Fibroblast of lung (primary cell): ENCODE measurements around the gene C1QTNF9. TPM values are rescaled to one million over a fixed set of nuclear protein-coding genes. Genes with fewer than 3 reads are reported as not detected.

Experiments
- DNase-seq, 2 donors: peaks; one replicate each; pipeline versions ENCODE4 v3.0.0 to v3.0.0-alpha.2; 2010; ENCODE audit warnings: low read depth in 2 of 2
- H2AFZ ChIP-seq: 2 replicates; pipeline ENCODE4 v1.5.1; 2012; ENCODE audit warnings: low read length, control low read depth, inconsistent platforms
- H3K27ac ChIP-seq: 2 replicates; pipeline ENCODE4 v1.5.1; 2011; ENCODE audit warnings: low read length, control low read depth; ENCODE audit not compliant: insufficient read depth
- H3K27me3 ChIP-seq: 2 replicates; pipeline ENCODE4 v1.5.1; 2011; ENCODE audit warnings: mild to moderate bottlenecking, low read length; ENCODE audit not compliant: control insufficient read depth, insufficient read depth
- H3K36me3 ChIP-seq: 2 replicates; pipeline ENCODE4 v1.5.1; 2011; ENCODE audit warnings: low read length; ENCODE audit not compliant: control insufficient read depth, insufficient read depth
- H3K4me1 ChIP-seq: 2 replicates; pipeline ENCODE4 v1.5.1; 2011; ENCODE audit warnings: low read length; ENCODE audit not compliant: control insufficient read depth, insufficient read depth; ENCODE audit errors: extremely low read depth
- H3K4me2 ChIP-seq: 2 replicates; pipeline ENCODE4 v1.5.1; 2011; ENCODE audit warnings: low read length, control low read depth; ENCODE audit not compliant: insufficient read depth; ENCODE audit errors: extremely low read depth
- H3K4me3 ChIP-seq, 4 experiments: fragments of 200-600 bp in 1 of 4; sonication (generic) in 1 of 4; replicated peaks in 1 of 4; 2 replicates each; pipeline ENCODE4 v1.5.1; 2011 to 2016; ENCODE audit warnings: low read length in 4 of 4, low read depth in 3 of 4, mild to moderate bottlenecking in 3 of 4, control low read depth in 2 of 4, inconsistent platforms in 1 of 4, mixed read lengths in 1 of 4; ENCODE audit not compliant: insufficient read depth in 1 of 4; ENCODE audit errors: control extremely low read depth in 1 of 4
- H3K79me2 ChIP-seq: 2 replicates; pipeline ENCODE4 v1.5.1; 2012; ENCODE audit warnings: mild to moderate bottlenecking, low read length, inconsistent platforms; ENCODE audit not compliant: control insufficient read depth, insufficient read depth
- H3K9ac ChIP-seq: 2 replicates; pipeline ENCODE4 v1.5.1; 2011; ENCODE audit warnings: mild to moderate bottlenecking, low read length, control low read depth; ENCODE audit not compliant: insufficient read depth
- H3K9me3 ChIP-seq: 2 replicates; pipeline ENCODE4 v1.5.1; 2012; ENCODE audit warnings: low read depth, low read length; ENCODE audit not compliant: control insufficient read depth, insufficient read depth
- H4K20me1 ChIP-seq: 2 replicates; pipeline ENCODE4 v1.5.1; 2011; ENCODE audit warnings: low read length; ENCODE audit not compliant: control insufficient read depth, insufficient read depth; ENCODE audit errors: extremely low read depth
- EZH2 ChIP-seq: IDR thresholded peaks from 2 replicates; pipeline ENCODE4 v1.5.1; 2012; ENCODE audit warnings: low read length, control low read depth, mild to moderate bottlenecking; ENCODE audit errors: missing control alignments
- polyA plus RNA-seq, 2 donors: library from polyadenylated mRNA; depleted of rRNA in 1 of 2; stranded (reverse) in 1 of 2; unstranded in 1 of 2; fragments of >200 nt; gene quantifications; 2 replicates each; pipeline ENCODE4 v1.2.1, GENCODE V29; 2011 to 2012; ENCODE audit warnings: missing spikeins in 1 of 2
- total RNA-seq: library from RNA; depleted of rRNA; stranded (reverse); fragments of >200 nt; gene quantifications from 2 replicates; pipeline ENCODE4 v1.2.1, GENCODE V29; 2014
- TF ChIP-seq, protein P1 (sequence below), 2 donors: IDR thresholded peaks in 1 of 2; conservative IDR thresholded peaks in 1 of 2; 1 replicate in 1 of 2; 2 replicates in 1 of 2; pipeline ENCODE4 v1.5.1; 2011 to 2012; ENCODE audit warnings: low read length in 2 of 2, control low read depth in 1 of 2, inconsistent platforms in 1 of 2, low read depth in 1 of 2, mild to moderate bottlenecking in 1 of 2

The C1QTNF9 gene
- total and polyA plus RNA-seq, 2 donors (not counting 1 experiment from before 2014, with no cell fraction given): 0.51 TPM; not detected in 1

DNA sequence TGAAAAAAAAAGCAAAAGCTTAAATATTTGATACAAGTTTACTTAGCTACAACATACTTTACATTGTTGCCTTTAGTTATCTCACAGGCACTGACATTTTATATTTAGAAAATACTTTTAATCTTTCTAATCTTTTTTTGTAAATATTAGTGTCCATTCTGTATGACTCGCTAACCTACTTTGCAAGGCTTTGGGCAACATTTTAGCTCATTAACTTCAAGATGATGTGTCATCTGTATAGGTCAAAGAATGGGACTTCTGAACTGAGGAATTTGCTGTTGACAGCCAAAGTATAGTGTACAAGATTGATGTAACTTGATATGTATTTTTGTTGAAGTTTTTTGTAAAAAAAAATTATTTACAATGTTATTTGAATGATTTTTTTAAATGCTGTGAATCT, 2.7 kb upstream of the C1QTNF9 start:
- H3K79me2 ChIP-seq: no peaks in the 10 kb centered on the region
- no peak overlapping the region for H3K27ac ChIP-seq
- TF ChIP-seq, protein P1, sequence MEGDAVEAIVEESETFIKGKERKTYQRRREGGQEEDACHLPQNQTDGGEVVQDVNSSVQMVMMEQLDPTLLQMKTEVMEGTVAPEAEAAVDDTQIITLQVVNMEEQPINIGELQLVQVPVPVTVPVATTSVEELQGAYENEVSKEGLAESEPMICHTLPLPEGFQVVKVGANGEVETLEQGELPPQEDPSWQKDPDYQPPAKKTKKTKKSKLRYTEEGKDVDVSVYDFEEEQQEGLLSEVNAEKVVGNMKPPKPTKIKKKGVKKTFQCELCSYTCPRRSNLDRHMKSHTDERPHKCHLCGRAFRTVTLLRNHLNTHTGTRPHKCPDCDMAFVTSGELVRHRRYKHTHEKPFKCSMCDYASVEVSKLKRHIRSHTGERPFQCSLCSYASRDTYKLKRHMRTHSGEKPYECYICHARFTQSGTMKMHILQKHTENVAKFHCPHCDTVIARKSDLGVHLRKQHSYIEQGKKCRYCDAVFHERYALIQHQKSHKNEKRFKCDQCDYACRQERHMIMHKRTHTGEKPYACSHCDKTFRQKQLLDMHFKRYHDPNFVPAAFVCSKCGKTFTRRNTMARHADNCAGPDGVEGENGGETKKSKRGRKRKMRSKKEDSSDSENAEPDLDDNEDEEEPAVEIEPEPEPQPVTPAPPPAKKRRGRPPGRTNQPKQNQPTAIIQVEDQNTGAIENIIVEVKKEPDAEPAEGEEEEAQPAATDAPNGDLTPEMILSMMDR (conservative IDR thresholded peaks at IDR 0.05 in 1 of 2, IDR thresholded peaks at IDR 0.05 in 1 of 2; ENCODE audit: low read depth in 1 of 2, low read length in 2 of 2): no peak
- TF ChIP-seq EZH2: no peak
- no peaks in the 10 kb centered on the region for H3K27me3 ChIP-seq
- no peaks in the 10 kb centered on the region for H3K36me3 ChIP-seq
- H3K4me3 ChIP-seq: no peak overlapping the region
- H3K9ac ChIP-seq: no peak overlapping the region
- peak overlapping the region; percentile 4 for H3K4me2 ChIP-seq
- H3K4me1 ChIP-seq: peaks cover 2% of the 10 kb centered on the region
- DNase-seq: peak; percentile 39 to 49
- H3K9me3 ChIP-seq: no peaks in the 10 kb centered on the region
- no peak overlapping the region for H2AFZ ChIP-seq
- H4K20me1 ChIP-seq: no peaks in the 10 kb centered on the region

DNA sequence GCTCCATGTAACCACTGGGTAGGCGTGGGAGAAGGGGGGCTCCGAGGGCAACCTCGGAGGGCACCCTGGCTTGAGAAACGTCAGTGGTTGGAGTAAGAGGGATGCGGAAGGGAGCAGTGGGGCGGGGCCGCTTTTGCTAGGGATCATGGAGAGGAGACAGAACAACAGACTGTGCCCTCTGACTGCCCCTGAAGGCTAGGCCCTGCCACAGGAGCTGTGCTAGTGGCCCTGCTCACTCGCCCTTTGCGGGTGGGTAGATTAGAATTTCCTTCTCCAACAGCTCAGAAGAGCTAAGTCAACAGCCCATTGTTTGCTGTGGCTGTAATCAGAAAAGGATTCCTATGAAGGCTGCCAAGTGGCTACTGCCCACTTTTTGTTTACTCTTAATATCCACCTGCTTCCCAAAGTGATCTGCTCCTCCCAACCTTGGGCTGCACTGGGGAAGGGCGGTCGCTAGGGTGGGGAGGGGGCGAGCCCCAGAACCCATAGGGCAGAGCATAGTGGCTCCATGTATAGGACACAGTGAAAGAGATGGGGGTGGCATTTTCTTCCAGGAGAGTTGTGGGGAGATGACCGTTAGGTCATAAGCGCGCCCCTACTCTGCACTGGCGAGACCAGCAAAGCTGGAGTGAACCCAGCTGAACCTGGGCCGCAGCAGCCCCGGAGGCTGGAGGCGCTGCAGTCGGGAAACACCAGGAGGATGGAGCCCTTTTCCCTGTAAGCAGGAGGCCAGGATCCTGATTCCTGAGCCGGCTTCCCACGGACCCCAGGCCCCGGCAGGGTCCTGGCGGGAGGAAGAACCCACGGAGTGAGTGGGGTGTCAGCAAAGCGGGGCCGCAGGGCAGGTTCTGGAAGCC, 1.9 kb upstream of the C1QTNF9 start:
- no peak for DNase-seq
- H3K4me2 ChIP-seq: no peak overlapping the region
- H3K27ac ChIP-seq: no peak overlapping the region
- H3K4me1 ChIP-seq: peaks cover 2% of the 10 kb centered on the region
- no peak overlapping the region for H3K9ac ChIP-seq
- no peaks in the 10 kb centered on the region for H3K9me3 ChIP-seq
- no peaks in the 10 kb centered on the region for H4K20me1 ChIP-seq
- TF ChIP-seq EZH2: no peak
- TF ChIP-seq, protein P1 (conservative IDR thresholded peaks at IDR 0.05 in 1 of 2, IDR thresholded peaks at IDR 0.05 in 1 of 2; ENCODE audit: low read depth in 1 of 2, low read length in 2 of 2): no peak
- H3K4me3 ChIP-seq: no peak overlapping the region
- H3K27me3 ChIP-seq: no peaks in the 10 kb centered on the region
- no peak overlapping the region for H2AFZ ChIP-seq
- H3K79me2 ChIP-seq: no peaks in the 10 kb centered on the region
- no peaks in the 10 kb centered on the region for H3K36me3 ChIP-seq

DNA sequence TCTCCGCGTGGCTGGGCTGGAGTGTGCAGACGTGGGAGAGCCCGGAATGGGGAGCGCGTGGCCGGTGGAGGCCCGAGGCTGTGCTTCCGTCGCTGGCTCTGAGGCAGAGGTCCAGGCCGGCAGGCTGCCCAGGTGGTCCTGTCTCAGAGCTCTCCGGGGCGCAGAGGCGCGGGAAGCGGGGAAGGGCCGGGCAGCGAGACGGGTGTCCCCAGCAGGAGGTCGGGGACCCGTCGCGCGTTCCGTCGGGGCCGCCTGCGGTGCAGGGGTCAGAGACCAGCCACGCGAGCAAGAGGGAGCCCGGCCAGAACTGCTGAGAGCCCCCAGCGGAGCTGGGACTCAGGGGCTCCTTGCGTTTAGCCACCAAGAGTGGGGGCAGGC, 1.3 kb upstream of the C1QTNF9 start:
- Histone ChIP-seq H3K9ac (no peak overlapping the region), H3K36me3 (no peaks in the 10 kb centered on the region), H3K27ac (no peak overlapping the region), H3K4me2 (no peak overlapping the region), H3K27me3 (no peaks in the 10 kb centered on the region), H3K9me3 (no peaks in the 10 kb centered on the region), H4K20me1 (no peaks in the 10 kb centered on the region), H3K79me2 (no peaks in the 10 kb centered on the region), H3K4me3 (no peak overlapping the region), H3K4me1 (peaks cover 2% of the 10 kb centered on the region), H2AFZ (no peak overlapping the region)
- no peak for DNase-seq
- no peak for TF ChIP-seq EZH2
- TF ChIP-seq, protein P1 (conservative IDR thresholded peaks at IDR 0.05 in 1 of 2, IDR thresholded peaks at IDR 0.05 in 1 of 2; ENCODE audit: low read depth in 1 of 2, low read length in 2 of 2): no peak
